Lower leg skin (tissue), 3 donors: ENCODE measurements around the gene TADA2B.

Experiments used
- CTCF ChIP-seq, 3 donors: fragments of 450-650 bp; IDR thresholded peaks; one replicate each; pipeline ENCODE4 v1.5.1; 2016; ENCODE audit warnings: antibody characterized with exemption in 3 of 3, mild to moderate bottlenecking in 3 of 3, moderate library complexity in 2 of 3
- POLR2A ChIP-seq, 2 donors: fragments of 450-650 bp; IDR thresholded peaks; one replicate each; pipeline ENCODE4 v1.6.1; 2016 to 2017; ENCODE audit warnings: antibody characterized with exemption in 2 of 2, mild to moderate bottlenecking in 1 of 2, moderate library complexity in 1 of 2

GRCh38 chr4:7045553-7045952 lies 2.4 kb downstream of the TADA2B start:
- TF ChIP-seq CTCF (IDR thresholded peaks at IDR 0.05) (no peak), POLR2A (IDR thresholded peaks at IDR 0.05) (no peak)
